B cell (primary cell): ENCODE data around the gene KIAA1328. TPM values are rescaled to one million over a fixed set of nuclear protein-coding genes. Genes with fewer than 3 reads are reported as not detected.

ENCODE experiments used
- ATAC-seq: fragments of 200-7000 bp; cut with Tn5 transposase; one replicate; pipeline ENCODE4 v1.10.0; 2021; ENCODE audit warnings: low read depth, mild to moderate bottlenecking, moderate number of reproducible peaks, moderate library complexity
- CTCF ChIA-PET: fragments of 350-600 bp; sonication (Branson Sonifier 250); formaldehyde crosslinking; loops from one replicate; lab custom pipeline; 2021; ENCODE audit warnings: antibody characterized with exemption, inconsistent platforms; lab: Charles Lee
- POLR2A ChIA-PET: fragments of 350-600 bp; sonication (Branson Sonifier 250); formaldehyde crosslinking; loops from one replicate; lab custom pipeline; 2021; ENCODE audit warnings: antibody characterized with exemption; lab: Charles Lee
- DNase-seq: peaks from one replicate; pipeline ENCODE4 v3.0.0; 2013
- H2AFZ ChIP-seq: 2 replicates; pipeline ENCODE4 v1.6.1; 2012; ENCODE audit warnings: mild to moderate bottlenecking, low read depth, low read length; ENCODE audit not compliant: insufficient read depth, poor library complexity, severe bottlenecking
- H3K27ac ChIP-seq, 2 donors: 1 replicate in 1 of 2; 2 replicates in 1 of 2; pipeline ENCODE4 v1.5.1; 2012 to 2013; ENCODE audit warnings: low read length in 2 of 2, mild to moderate bottlenecking in 2 of 2, moderate library complexity in 1 of 2
- H3K27me3 ChIP-seq, 4 experiments: fragments of 200-600 bp in 1 of 4; sonication (generic) in 1 of 4; replicated peaks in 1 of 4; 1 replicate in 2 of 4; 2 replicates in 2 of 4; pipeline versions ENCODE4 v1.6.1 to v1.7.0; 2013 to 2016; ENCODE audit warnings: low read length in 3 of 4, mild to moderate bottlenecking in 2 of 4, mixed read lengths in 1 of 4, moderate library complexity in 1 of 4; ENCODE audit not compliant: insufficient read depth in 4 of 4, control insufficient read depth in 3 of 4; ENCODE audit errors: control extremely low read depth in 1 of 4
- H3K36me3 ChIP-seq, 2 experiments: replicated peaks in 1 of 2; 1 replicate in 1 of 2; 2 replicates in 1 of 2; pipeline versions ENCODE4 v1.6.1 to v1.7.1; 2013; ENCODE audit warnings: low read length in 1 of 2; ENCODE audit not compliant: insufficient read depth in 2 of 2, control insufficient read depth in 1 of 2; ENCODE audit errors: control extremely low read depth in 1 of 2, extremely low read depth in 1 of 2
- H3K4me1 ChIP-seq, 2 donors: fragments of 200-600 bp in 1 of 2; sonication (generic) in 1 of 2; 1 replicate in 1 of 2; 2 replicates in 1 of 2; pipeline versions ENCODE4 v1.5.1 to v1.6.1; 2013 to 2017; ENCODE audit warnings: low read length in 2 of 2; ENCODE audit not compliant: control insufficient read depth in 2 of 2, insufficient read depth in 2 of 2
- H3K4me2 ChIP-seq: replicated peaks from 2 replicates; pipeline ENCODE3; 2012; ENCODE audit warnings: mild to moderate bottlenecking, low read depth, low read length; ENCODE audit not compliant: poor library complexity, severe bottlenecking
- H3K4me3 ChIP-seq, 5 experiments: fragments of 200-600 bp in 1 of 5; sonication (generic) in 1 of 5; 1 replicate in 3 of 5; 2 replicates in 2 of 5; pipeline versions ENCODE4 v1.5.1 to v1.7.0; 2011 to 2016; ENCODE audit warnings: low read length in 4 of 5, mild to moderate bottlenecking in 4 of 5, low read depth in 2 of 5, control low read depth in 1 of 5, moderate library complexity in 1 of 5; ENCODE audit not compliant: insufficient read depth in 1 of 5; ENCODE audit errors: control extremely low read depth in 1 of 5, extremely low read depth in 1 of 5
- H3K79me2 ChIP-seq: fragments of 200-600 bp; sonication (generic); one replicate; pipeline ENCODE4 v1.6.0; 2016; ENCODE audit warnings: low read length; ENCODE audit not compliant: control insufficient read depth, insufficient read depth
- H3K9ac ChIP-seq: fragments of 200-600 bp; sonication (generic); 2 replicates; pipeline ENCODE4 v1.6.1; 2017; ENCODE audit warnings: mild to moderate bottlenecking, low read length, moderate library complexity
- H3K9me3 ChIP-seq, 3 donors: one replicate each; pipeline versions ENCODE4 v1.6.1 to v1.7.1; 2013; ENCODE audit warnings: low read length in 2 of 3; ENCODE audit not compliant: control insufficient read depth in 2 of 3, insufficient read depth in 1 of 3; ENCODE audit errors: control extremely low read depth in 1 of 3
- H4K20me1 ChIP-seq: 2 replicates; pipeline ENCODE4 v1.6.0; 2012; ENCODE audit warnings: mild to moderate bottlenecking, low read length; ENCODE audit not compliant: insufficient read depth, control insufficient read depth, poor library complexity, severe bottlenecking
- H3K27ac Mint-ChIP-seq: one replicate; pipeline ENCODE4 v1.8.0; 2021; ENCODE audit warnings: mixed read lengths
- H3K27me3 Mint-ChIP-seq: one replicate; pipeline ENCODE4 v1.8.0; 2021; ENCODE audit warnings: mixed read lengths
- H3K4me1 Mint-ChIP-seq: one replicate; pipeline ENCODE4 v1.8.0; 2021; ENCODE audit warnings: mixed read lengths
- H3K4me3 Mint-ChIP-seq: one replicate; pipeline ENCODE4 v1.8.0; 2021; ENCODE audit warnings: mixed read lengths
- H3K9me3 Mint-ChIP-seq: one replicate; pipeline ENCODE4 v1.8.0; 2022; ENCODE audit warnings: mixed read lengths; ENCODE audit not compliant: insufficient read depth
- EZH2 ChIP-seq: IDR thresholded peaks from 2 replicates; pipeline ENCODE4 v1.6.1; 2012; ENCODE audit warnings: borderline replicate concordance, low read depth, mild to moderate bottlenecking, moderate library complexity, low read length; ENCODE audit not compliant: insufficient read depth, poor library complexity, severe bottlenecking
- WGBS: methylation state at CpG from one replicate; pipeline ENCODE4 v1.1.5; 2013; ENCODE audit warnings: missing lambda C conversion rate; ENCODE audit not compliant: insufficient coverage; 5-methylcytosine and 5-hydroxymethylcytosine counted together
- intact Hi-C: fragments of 100-400 bp; cut with micrococcal nuclease; formaldehyde crosslinking; loops from one replicate; pipeline ENCODE4 v1.10.0; 2022
- polyA plus RNA-seq: library from polyadenylated mRNA; depleted of rRNA; stranded (reverse); fragments of >200 nt; gene quantifications from 2 replicates; pipeline ENCODE4 v1.2.3, GENCODE V29; 2012
- total RNA-seq, 2 donors: library from RNA; stranded (reverse); fragments of 120-200 nt in 1 of 2; gene quantifications; 1 replicate in 1 of 2; 2 replicates in 1 of 2; pipeline versions ENCODE4 v1.2.3 to v1.2.4, GENCODE V29; 2013 to 2022
- TF ChIP-seq, protein P1 (sequence below): fragments of 200-600 bp; IDR thresholded peaks from one replicate; pipeline ENCODE4 v1.8.0; 2022; ENCODE audit warnings: antibody characterized with exemption, mild to moderate bottlenecking

KIAA1328 gene
- total and polyA plus RNA-seq, 2 donors (not counting 1 experiment from before 2014, with no cell fraction given): 9.1 to 22.1 TPM

DNA sequence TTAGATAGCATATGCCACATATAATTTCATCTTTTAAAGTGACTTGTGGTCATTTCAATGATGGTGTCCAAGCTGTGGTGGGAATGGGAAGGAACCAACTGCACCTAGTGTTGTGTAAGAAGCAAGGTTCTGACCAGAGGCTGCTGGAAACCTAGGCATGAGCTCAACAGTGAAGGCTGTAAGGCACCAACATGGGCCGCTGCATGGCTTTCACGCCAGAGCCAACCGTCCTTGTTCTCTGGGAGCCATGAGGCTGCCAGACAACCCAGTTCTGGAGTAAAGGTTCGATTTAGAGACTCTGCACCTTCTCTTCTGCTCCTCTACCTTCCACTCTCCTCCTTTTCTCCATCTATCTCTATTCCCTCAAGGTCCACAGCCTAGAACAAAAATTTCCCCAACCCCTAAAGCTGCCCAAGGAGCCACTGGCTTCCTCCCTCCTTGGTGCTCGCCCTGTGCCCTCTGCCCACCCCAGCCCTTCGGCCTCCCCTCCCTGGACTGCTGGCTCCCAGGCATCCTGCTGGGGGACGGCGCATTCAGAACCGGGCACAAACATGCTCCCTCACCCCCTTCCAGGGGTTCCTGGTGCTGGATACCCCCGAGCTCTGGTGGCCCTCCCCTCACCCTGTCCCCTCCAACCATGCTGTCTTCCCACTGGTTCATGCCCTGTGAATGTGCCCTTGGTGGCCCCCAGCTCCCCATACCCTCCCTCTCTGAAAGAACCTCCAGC is 431.6 kb downstream of the KIAA1328 start:
- H3K4me3 Mint-ChIP-seq: no peak overlapping the region
- no peak overlapping the region for H3K4me3 ChIP-seq
- peaks cover 0 to 9% (median 0%) of the 10 kb centered on the region in 4 experiments for H3K27me3 ChIP-seq
- H3K27ac ChIP-seq: no peak overlapping the region
- no peaks in the 10 kb centered on the region for H3K9me3 Mint-ChIP-seq
- H3K79me2 ChIP-seq: no peaks in the 10 kb centered on the region
- H3K9ac ChIP-seq: no peak overlapping the region
- DNase-seq (no peak), ATAC-seq (no peak)
- H3K9me3 ChIP-seq: peaks cover 0 to 4% (median 0%) of the 10 kb centered on the region in 3 donors
- H3K4me2 ChIP-seq: no peak overlapping the region
- ChIA-PET POLR2A (no interaction called here), CTCF (no interaction called here)
- no peaks in the 10 kb centered on the region for H4K20me1 ChIP-seq
- H3K36me3 ChIP-seq: no peaks in the 10 kb centered on the region
- WGBS: 79% methylated on average over 10 of the region's 10 CpGs
- H3K4me1 Mint-ChIP-seq: no peaks in the 10 kb centered on the region
- H3K27me3 Mint-ChIP-seq: peaks cover 34% of the 10 kb centered on the region
- H2AFZ ChIP-seq: no peak overlapping the region
- no peak overlapping the region for H3K27ac Mint-ChIP-seq
- intact Hi-C loops: no loop called here
- no peaks in the 10 kb centered on the region for H3K4me1 ChIP-seq
- TF ChIP-seq, protein P1, sequence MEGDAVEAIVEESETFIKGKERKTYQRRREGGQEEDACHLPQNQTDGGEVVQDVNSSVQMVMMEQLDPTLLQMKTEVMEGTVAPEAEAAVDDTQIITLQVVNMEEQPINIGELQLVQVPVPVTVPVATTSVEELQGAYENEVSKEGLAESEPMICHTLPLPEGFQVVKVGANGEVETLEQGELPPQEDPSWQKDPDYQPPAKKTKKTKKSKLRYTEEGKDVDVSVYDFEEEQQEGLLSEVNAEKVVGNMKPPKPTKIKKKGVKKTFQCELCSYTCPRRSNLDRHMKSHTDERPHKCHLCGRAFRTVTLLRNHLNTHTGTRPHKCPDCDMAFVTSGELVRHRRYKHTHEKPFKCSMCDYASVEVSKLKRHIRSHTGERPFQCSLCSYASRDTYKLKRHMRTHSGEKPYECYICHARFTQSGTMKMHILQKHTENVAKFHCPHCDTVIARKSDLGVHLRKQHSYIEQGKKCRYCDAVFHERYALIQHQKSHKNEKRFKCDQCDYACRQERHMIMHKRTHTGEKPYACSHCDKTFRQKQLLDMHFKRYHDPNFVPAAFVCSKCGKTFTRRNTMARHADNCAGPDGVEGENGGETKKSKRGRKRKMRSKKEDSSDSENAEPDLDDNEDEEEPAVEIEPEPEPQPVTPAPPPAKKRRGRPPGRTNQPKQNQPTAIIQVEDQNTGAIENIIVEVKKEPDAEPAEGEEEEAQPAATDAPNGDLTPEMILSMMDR: no peak
- no peak for TF ChIP-seq EZH2

DNA sequence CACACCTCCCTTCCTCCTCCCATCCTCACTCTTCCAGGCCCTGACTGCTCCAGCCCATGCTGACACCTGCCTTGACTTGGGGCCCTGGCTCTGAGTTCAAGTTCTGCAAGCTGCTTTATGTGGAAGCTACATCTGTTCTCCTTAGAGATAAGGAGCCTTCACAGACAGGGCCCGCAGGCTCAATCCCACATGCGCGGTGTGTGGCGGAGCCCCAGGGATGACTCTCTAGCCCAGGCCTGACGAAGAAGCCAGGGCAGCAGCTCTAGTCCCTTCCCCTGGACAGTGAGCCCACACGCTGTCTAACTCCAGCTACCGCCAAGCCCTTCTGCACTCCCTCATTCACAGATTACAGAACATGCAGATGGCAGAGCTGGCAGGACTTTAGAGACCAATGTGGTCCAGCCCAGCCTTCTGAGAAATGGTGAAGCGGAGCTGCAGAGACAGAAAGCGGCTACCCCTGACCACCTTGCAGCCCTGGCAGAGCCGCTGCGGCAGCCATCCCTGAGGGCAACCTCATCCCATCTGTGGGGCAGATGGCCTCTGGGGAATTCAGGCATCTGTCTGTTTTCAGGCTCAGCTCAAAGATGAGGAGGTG is 432.4 kb downstream of the KIAA1328 start:
- Histone ChIP-seq H3K36me3 (no peaks in the 10 kb centered on the region), H3K27ac (no peak overlapping the region), H3K9me3 (peaks cover 0 to 4% (median 0%) of the 10 kb centered on the region in 3 donors), H3K4me3 (no peak overlapping the region), H2AFZ (no peak overlapping the region), H3K9ac (no peak overlapping the region), H3K79me2 (no peaks in the 10 kb centered on the region), H3K4me1 (no peaks in the 10 kb centered on the region), H3K27me3 (peaks cover 0 to 2% (median 0%) of the 10 kb centered on the region in 4 experiments), H3K4me2 (no peak overlapping the region), H4K20me1 (no peaks in the 10 kb centered on the region)
- no peaks in the 10 kb centered on the region for H3K4me1 Mint-ChIP-seq
- no peak for DNase-seq
- POLR2A ChIA-PET: no interaction called here
- 92% methylated on average over 11 of the region's 11 CpGs for WGBS
- TF ChIP-seq EZH2: no peak
- TF ChIP-seq, protein P1: no peak
- CTCF ChIA-PET: no interaction called here
- H3K27ac Mint-ChIP-seq: no peak overlapping the region
- ATAC-seq: no peak
- H3K4me3 Mint-ChIP-seq: no peak overlapping the region
- peaks cover 29% of the 10 kb centered on the region for H3K27me3 Mint-ChIP-seq
- intact Hi-C loops: no loop called here
- no peaks in the 10 kb centered on the region for H3K9me3 Mint-ChIP-seq
